ENCODE data around the gene MAP3K20.

GRCh38 chr2:173231042-173231441, 155.4 kb downstream of the MAP3K20 start:
- TF ChIP-seq CTCF (conservative IDR thresholded peaks at IDR 0.05 in 1 of 2, IDR thresholded peaks at IDR 0.05 in 1 of 2; ENCODE audit: extremely low read depth in 1 of 2, insufficient read depth in 1 of 2, low read depth in 1 of 2, low read length in 2 of 2) (no peak), EZH2 (IDR thresholded peaks at IDR 0.05; ENCODE audit: borderline replicate concordance, low read length) (no peak)
